Thyroid gland (tissue), 4 donors: Measurements from ENCODE around the gene MAGI1.

Experiments
- POLR2A ChIP-seq, 2 donors: fragments of 450-650 bp; IDR thresholded peaks; one replicate each; pipeline ENCODE4 v1.6.1; 2017; ENCODE audit warnings: antibody characterized with exemption in 2 of 2, mild to moderate bottlenecking in 2 of 2, moderate library complexity in 1 of 2
- TF ChIP-seq, protein P1 (sequence below), 6 experiments: fragments of 200-600 bp in 3 of 6; fragments of 450-650 bp in 3 of 6; sonication (generic) in 3 of 6; IDR thresholded peaks; one replicate each; pipeline ENCODE4 v1.5.1; 2016 to 2019; ENCODE audit warnings: antibody characterized with exemption in 6 of 6, mild to moderate bottlenecking in 2 of 6, inconsistent platforms in 1 of 6, moderate library complexity in 1 of 6

DNA sequence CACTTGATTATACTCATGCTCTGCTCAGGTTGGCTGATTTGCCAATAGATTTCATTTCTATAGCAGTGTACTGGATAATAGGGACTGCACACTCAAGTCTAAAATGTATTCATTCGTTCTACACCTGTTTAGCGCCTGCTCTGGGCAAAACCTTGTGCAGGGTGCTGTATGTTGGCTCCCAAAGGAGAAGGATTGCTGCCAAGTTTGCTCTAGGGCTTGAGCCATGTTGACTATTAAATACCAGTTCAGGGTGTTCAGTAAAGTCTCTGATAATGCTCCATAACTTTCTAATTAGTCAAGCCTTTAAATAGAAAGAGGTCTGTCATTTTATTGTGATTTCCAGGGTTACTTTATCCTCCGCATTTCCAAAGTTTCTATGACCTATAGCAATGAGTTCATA is 470.2 kb downstream of the MAGI1 start:
- no peak for TF ChIP-seq POLR2A (IDR thresholded peaks at IDR 0.05)
- TF ChIP-seq, protein P1, sequence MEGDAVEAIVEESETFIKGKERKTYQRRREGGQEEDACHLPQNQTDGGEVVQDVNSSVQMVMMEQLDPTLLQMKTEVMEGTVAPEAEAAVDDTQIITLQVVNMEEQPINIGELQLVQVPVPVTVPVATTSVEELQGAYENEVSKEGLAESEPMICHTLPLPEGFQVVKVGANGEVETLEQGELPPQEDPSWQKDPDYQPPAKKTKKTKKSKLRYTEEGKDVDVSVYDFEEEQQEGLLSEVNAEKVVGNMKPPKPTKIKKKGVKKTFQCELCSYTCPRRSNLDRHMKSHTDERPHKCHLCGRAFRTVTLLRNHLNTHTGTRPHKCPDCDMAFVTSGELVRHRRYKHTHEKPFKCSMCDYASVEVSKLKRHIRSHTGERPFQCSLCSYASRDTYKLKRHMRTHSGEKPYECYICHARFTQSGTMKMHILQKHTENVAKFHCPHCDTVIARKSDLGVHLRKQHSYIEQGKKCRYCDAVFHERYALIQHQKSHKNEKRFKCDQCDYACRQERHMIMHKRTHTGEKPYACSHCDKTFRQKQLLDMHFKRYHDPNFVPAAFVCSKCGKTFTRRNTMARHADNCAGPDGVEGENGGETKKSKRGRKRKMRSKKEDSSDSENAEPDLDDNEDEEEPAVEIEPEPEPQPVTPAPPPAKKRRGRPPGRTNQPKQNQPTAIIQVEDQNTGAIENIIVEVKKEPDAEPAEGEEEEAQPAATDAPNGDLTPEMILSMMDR (IDR thresholded peaks at IDR 0.05), result no peak
